Daoy (cell line): ENCODE measurements around the gene CCSER2. TPM values are rescaled to one million over a fixed set of nuclear protein-coding genes. Genes with fewer than 3 reads are reported as not detected.
A peak's percentile ranks its signal among the peaks of the same experiment; 100 is the strongest.
"Not testable (repeated sequence)": the region's sequence is repeated elsewhere in the genome, so short reads cannot be mapped to it uniquely, and the experiment has no call there.

Source experiments
- DNase-seq: peaks from one replicate; pipeline ENCODE4 v3.0.0-alpha.2; 2015; ENCODE audit warnings: low read depth
- total RNA-seq: library from RNA; depleted of rRNA; stranded (reverse); fragments of >200 nt; shearing (Covaris generic); gene quantifications from 2 replicates; pipeline ENCODE4 v1.2.3, GENCODE V29; 2014

CCSER2 gene
- total RNA-seq, 1 experiment from 2014 or later: 11.5 TPM

DNA sequence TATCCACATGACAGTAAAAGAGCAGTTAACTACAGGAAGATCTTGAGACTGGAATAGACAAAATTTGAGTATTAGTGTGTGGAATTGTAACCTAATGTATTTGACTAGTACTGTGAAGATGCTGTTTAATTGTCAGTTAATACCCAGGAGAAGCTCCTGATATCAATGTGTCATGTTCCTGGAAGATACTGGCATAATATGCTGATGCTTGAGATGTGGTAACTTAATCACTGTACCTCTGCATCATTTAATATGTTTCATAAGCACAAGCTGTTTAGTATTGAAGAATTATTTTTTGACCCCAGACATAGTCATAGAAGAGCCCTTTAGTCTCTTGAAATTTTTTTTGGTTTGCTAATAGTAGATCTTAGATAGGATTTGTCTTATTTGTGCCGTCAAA lies 15.4 kb downstream of the CCSER2 start:
- DNase-seq: no peak

DNA sequence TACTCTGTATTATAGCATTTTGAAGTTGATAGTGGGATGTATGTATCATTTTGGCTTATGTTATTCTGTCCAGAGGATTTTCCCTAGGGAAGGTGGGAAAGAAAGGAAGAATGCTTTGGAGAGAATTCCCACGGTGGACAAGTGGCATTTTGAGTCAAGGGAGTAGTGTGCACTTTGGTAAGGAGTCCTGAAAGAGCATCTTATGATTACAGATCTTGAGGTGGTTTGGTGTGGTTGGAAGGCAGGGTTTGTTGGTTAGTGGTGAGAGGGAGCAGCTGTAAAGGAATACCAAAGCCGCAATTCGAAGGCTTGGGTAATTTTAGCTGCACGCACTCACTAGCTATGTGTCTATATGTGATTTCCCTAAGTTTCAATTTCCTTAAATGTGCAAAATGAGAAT lies 16.1 kb downstream of the CCSER2 start:
- no peak for DNase-seq

DNA sequence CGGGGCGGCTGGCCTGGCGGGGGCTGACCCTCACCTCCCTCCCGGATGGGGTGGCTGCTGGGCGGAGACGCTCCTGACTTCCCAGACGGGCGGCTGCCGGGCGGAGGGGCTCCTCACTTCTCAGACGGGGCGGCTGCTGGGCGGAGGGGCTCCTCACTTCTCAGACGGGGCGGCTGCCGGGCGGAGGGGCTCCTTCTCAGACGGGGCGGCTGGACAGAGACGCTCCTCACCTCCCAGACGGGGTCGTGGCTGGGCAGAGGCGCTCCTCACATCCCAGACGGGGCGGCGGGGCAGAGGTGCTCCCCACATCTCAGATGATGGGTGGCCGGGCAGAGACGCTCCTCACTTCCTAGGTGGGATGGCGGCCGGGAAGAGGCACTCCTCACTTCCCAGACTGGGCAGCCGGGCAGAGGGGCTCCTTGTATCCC lies 19.2 kb downstream of the CCSER2 start:
- DNase-seq: not testable (repeated sequence)

DNA sequence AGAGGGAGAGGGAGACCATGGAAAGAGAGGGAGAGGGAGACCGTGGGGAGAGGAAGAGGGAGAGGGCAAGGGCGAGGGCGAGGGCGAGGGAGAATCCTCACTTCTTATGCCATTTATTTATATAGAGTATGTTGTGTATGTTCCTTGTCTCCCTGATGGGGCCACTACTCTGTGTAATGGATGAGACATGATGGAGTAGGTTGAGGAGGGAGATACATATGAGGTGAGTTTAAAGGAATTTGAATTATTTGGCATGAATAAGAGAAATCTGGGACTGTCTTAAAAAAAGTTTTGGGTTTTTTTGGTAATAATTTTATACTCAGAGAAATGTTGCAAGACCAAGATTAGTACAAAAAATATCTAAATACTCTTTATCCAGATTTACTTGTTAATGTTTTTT lies 20.1 kb downstream of the CCSER2 start:
- peak; percentile 26 for DNase-seq

DNA sequence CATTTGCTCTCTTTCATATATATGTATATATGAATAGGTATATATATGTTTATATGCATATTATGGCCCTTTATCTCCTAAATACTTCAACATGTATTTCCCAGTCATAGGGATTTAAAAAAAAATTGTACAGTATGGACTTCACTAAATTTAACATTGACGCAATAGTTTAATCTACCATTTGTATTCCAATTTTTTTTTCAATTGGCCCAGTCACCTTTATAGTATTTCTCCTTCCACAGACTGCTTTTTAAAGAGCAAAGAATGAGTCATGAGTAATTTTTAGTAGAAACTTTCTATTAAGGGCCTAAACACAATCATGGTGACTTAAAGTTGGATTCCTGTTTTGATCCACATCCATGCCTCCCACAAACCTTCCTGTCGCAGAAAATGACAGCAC lies 20.5 kb downstream of the CCSER2 start:
- no peak for DNase-seq

DNA sequence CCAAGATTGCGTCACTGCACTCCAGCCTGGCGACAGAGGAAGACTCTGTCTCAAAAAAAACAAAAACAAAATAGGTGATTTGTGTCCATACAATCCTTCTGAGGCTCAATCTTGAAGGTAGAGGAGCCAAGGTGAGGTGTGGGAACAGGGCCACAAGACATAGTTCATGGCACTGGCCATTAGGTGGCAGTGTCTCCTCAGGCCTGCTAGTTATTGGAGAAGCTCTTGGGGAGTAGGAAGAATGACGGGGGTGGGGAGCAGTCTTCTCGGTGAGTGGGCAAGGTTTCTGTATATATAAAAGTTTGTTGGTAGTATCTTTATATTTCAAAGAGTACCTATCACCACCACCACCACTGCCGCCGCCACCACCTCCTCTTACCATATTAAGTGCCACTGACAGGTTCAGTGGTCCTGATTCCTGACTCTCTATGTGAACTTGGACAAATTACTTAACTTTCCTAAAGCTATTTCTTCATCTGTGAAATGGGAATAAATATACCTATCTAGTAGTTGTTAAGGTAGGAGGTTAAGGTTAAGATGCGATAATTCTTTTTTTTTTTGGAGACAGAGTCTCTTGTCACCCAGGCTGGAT lies 24.0 kb downstream of the CCSER2 start:
- peak; percentile 53 for DNase-seq

DNA sequence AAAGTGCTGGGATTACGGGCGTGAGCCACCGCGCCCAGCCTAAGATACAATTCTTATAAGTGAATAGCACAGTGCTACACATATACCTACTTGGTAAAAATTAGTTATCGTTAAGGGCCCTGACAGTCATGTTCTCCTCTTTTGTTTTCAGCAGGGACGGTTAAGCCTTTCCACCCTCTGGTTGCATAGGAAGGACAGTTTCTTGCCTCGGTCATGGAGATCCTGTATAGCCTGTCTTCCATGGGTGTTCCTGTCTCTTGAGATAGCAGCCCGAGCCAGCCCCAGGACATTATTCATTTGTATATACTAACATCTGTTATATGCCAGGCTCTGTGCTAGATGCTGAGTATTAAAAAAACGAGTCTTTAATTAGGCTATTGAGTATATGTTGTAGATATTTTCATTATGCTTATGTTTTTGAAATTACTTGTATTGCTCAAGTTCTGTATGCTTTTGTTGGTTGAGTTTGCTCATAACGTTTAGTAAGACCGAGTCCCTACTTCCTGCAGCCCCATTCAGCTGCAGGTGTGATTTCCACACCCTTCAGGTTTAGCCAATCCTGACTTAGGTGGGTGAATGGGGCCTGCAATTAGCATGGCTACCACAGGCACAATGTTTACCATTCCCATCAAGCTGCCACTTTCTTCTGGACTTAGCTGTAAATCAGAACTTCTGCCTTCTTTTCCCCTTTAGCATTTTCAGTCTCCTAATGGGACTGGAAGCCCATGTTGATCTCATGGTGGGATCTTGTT lies 24.8 kb downstream of the CCSER2 start:
- no peak for DNase-seq

DNA sequence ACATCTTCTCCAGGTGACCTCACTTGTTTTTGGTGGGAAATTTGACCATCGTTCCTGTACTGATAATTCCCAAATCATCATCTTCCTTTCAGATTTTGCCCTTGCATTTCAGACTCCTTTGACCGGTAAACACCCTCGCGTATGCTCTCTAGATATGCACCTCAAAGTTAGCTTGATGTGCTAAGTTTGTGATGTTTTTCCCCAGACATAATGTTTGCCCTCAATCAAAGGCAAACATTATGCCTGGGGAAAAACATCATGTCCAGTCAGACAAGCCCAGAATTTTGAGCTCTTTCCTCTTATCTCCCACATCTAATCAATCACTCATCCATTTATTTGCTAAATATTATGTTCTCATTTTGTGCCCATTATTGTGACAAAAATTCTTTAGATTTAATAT lies 26.2 kb downstream of the CCSER2 start:
- no peak for DNase-seq

DNA sequence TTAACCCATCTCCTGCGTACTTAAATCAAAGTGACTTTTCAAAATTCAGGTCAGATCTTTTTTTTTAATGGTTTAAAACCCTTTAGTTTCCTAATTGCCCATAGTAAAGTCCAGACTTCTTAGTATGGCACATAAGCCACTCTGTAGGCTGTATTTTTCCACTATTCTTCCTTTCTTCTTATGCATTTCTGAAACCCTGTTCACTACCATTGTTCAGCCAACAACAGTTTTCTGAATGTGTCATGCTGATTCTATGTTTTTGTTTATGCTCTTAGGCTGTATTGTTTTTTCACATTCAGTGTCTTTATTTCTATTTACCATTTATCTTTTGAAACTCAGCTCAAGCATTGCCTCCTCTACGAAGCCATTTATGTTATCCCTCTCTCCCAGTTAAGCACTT lies 26.7 kb downstream of the CCSER2 start:
- no peak for DNase-seq

DNA sequence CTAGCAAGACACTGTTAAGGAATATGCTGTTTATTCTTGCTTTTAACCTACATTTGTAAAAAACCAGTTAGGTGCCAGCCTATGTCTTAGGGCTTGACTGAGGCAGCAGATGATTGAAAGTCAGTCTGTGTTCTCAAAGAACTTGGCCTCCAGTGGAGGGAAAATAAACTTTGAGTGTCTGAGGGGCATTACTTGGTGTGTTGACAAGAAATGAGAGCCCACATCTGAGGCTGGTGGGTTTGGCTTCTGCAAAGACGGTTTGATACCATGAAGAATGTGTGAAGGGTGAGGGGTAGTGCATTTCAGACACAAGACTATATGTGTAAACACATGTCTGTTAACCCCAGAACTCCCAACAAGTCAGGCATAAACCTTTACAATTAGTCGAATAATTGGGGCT lies 28.5 kb downstream of the CCSER2 start:
- no peak for DNase-seq

DNA sequence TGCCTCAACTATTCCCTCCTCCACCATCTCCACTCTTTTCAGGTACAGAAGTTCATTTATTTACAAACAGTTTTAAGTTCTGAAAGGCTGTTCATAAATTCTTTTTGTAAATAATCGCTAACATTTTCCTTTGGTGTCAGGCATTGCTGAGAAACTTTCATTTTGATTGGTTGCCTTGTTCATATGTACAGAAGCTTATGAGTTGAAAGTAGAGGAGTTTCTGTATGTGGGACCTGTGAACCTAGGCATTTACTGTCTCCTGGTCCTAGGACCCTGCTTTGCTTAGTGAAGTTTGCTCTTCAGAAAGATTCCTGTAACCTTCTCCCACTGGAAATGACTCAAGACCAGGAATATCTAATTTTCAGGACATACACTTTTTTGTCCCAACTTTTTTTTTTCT lies 30.4 kb downstream of the CCSER2 start:
- no peak for DNase-seq

DNA sequence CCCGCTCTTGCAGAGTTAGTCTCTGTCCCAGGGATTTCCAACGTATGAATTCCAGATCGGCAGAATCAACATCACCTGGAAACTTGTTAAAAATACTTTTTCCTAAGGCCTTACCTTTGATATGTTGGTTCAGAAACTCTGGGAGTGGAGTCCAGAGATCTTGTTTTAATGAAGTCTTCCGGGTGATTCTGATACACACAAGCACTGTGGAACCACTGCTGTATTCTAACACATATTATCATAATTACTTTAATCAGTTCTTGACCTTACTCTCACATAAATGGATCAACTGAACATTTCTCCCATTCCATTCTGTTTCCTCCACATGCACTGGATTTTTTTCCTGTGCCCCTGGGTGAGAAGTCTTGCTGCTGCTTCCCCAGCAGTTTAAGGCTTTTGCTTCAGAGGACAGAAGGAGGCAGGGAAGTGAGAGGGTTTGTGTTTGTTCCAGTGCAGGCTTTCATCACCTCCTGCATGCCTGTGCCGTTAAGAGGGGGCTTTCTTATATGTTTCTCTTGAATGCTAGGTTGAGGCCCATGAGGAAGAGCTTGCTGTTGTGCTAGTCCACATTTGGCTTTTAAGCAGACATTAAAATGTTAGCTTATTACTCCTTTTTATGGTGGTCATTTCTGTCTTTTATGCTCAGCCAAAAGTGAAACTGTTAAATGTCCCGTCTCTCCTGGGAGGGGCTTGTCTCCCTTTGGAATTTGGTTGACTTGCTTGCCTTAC lies 32.4 kb downstream of the CCSER2 start:
- DNase-seq: peak; percentile 9

DNA sequence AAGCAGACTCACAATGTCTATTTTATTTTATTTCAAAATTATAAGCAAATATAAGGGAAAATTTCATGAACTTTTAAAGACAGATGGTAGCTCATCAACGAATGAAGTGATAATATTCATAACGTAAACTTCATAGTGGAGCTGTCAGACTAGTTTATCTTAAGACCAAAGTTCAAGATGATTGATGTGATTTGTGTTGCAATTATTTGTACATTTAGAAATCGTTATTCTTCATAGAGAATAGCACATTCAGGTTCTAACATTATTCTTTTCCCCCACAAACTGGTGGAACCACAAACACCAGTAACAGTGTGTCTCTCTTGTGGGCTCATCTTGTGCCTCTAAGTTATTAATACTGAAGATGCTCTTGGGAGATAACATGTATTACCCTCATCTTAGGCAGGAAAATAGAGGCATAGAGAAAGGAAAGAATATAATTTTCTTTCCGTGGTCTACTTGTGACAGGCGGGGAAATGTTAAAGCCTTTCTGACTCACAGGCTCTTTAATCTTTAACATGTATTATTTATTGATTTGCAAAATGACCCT lies 37.0 kb downstream of the CCSER2 start:
- no peak for DNase-seq

DNA sequence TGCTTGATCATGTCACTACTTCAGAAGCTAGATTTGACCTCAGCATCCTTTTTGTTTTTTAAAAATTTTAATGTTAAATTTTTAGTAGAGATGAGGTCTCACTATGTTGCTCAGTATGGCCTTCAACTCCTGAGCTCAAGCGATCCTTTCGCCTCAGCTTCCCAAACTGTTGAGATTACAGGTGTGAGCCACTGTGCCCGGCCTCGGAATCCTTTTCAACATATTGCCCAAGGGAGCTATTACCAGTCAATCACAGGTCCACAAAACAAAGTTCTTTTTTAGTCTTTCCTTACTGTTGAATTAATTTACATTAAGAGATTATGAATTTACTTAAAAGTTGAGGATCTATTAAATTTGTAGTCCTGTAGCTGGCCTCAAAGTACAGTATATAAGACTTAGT lies 37.7 kb downstream of the CCSER2 start:
- no peak for DNase-seq

DNA sequence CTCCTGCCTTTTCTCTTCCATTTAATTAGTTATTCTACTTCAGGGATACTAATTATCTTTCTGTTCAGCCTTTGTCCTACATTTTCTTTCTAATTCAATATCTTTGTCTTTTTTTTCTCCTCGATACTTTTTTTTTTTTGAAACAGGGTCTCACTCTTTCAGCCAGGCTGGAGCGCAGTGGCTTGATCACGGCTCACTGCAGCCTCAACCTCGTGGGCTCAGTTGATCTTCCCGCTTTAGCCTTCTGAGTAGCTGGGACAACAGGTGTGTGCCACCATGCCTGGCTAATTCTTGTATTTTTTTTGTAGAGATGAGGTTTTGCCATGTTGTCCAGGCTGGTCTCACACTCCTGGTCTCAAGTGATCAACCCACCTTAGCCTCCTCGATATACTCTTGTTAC lies 38.9 kb downstream of the CCSER2 start:
- DNase-seq: no peak

DNA sequence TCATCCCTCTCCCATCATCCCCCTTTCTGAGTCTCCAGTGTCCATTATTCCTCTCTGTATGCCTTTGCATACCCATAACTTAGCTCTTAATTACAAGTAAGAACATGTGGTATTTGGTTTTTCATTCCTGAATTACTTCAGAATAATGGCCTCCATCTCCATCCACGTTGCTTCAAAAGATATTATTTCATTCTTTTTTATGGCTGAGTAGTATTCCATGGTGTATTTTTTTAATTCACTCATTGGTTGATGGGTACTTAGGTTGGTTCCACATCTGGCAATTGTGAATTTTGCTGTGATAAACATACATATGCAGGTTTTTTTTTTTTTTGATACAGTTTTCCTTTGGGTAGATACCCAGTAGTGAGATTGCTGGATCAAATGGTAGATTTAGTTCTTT lies 40.4 kb downstream of the CCSER2 start:
- DNase-seq: no peak

DNA sequence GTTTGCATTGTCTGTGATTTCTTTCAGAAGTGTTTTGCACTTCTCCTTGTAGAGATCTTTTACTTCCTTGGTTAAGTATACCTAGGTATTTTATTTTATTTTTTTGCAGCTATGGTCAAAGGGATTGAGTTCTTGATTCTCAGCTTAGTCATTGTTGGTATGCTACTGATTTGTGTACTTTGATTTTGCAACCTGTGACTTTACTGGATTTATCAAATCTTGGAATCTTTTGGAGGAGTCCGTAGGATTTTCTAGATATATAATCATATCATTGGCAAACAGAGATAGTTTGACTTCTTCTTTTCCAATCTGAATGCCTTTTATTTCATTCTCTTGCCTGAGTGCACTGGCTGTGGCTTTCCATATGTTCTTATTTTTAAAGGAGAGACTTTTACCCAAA lies 41.9 kb downstream of the CCSER2 start:
- DNase-seq: no peak

DNA sequence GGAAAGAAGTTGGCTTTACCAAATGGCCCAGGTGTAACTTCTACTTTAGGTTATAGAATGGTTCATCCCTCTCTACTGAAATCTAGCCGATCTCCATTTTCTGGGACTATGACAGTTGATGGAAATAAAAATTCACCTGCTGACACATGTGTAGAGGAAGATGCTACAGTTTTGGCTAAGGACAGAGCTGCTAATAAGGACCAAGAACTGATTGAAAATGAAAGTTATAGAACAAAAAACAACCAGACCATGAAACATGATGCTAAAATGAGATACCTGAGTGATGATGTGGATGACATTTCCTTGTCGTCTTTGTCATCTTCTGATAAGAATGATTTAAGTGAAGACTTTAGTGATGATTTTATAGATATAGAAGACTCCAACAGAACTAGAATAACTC lies 43.6 kb downstream of the CCSER2 start:
- no peak for DNase-seq

DNA sequence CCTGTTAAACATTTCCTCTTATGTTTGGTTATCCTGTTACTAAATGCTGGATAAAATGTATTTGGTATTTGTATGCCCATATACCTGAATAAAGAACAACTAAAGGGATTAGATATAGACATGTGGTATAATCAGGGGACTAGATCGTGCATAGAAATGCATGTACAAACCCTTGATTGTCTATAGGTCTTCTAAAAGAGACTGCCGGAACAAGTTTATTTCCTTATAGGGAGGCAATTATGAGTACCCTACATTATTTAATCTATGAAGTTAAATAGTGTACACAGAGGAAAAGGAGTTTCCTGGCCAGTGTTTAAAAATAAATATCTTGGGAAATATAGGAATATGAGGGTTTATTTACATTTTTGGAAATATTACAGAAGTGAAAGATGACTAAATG lies 44.6 kb downstream of the CCSER2 start:
- no peak for DNase-seq

DNA sequence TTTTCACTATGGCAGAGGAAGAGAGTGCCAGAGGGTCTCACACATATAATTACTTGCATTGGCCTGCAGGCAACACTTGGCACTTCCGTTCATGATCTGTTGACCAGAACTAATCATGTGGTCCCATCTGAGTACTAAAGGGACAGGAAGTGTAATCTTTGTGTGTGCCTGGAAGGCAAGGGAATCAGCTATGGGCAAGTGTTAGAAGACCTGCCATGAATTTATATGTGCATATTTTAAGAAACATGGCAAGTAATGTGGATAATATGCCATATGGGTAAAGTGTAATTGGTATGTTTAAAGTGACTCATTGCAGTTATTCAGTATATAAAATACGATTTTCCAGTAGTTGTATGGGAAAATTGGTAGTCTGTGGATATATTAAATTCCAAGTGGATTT lies 46.1 kb downstream of the CCSER2 start:
- no peak for DNase-seq

DNA sequence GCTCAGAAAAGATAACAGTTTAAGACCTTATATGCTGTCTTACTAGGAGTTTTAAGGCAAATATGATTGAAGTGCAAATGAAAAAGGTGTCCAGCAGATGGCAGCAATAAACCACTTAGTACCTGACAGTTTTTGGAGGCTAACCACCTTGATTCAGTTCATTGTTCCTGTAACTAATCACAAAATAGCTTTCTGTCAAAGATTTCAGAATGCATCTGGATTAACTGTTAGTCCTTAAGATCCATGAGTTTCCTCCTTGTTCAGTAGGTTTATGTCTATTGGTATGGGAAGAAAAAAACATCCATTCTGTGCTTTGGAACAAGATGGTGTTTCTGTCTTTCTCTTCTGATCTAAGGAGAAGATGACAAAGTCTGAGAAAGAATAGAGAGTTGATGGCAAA lies 46.6 kb downstream of the CCSER2 start:
- peak; percentile 31 for DNase-seq

DNA sequence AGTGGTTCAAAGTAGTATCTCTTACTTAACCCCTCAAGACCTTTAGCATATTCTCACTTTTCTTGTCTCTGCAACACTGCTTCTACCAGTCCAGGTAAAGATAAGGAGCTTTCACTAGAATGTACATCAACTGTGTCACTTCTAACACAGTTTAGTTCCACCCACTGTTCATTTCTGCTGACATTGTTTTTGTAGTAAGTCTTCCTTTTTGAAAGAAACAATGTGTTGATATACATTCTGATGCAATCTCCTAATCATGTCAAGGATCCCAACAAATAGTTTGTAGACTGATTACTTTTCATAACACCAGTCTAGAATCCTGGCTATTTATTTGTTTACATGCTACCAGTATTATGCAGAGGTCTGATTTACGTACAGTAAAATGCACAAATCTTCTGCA lies 47.5 kb downstream of the CCSER2 start:
- no peak for DNase-seq

DNA sequence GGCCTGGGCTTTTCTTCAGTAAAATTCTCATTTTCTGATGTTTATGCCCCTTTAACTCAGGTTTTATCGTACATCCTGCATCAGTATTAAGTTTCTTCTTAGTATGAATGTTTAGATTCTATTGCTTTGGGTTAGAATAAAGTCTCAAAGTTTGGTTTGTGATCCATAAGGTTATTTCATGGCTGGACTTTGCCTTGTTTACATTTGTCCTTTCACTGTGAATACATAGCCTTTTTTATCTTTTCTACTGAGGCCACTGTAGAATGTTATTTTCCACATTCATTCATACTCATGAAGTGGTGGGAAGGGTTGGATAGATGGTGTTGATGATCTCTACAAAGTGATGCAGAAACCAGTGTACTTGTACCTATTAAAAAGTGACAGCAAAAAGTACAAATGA lies 59.8 kb downstream of the CCSER2 start:
- no peak for DNase-seq
